LNCaP clone FGC (cell line): Measurements from ENCODE around the gene GP2.
"Not testable (repeated sequence)": the region's sequence is repeated elsewhere in the genome, so short reads cannot be mapped to it uniquely, and the experiment has no call there.

Experiments used
- DNase-seq: peaks from one replicate; pipeline ENCODE4 v3.0.0-alpha.2; 2011; ENCODE audit warnings: low read depth
- H3K4me3 ChIP-seq: 2 replicates; pipeline ENCODE4 v1.5.1; 2011; ENCODE audit warnings: mild to moderate bottlenecking, low read depth, low read length, control low read depth
- TF ChIP-seq, protein P1 (sequence below): IDR thresholded peaks from 2 replicates; pipeline ENCODE4 v1.5.1; 2012; ENCODE audit warnings: mild to moderate bottlenecking; ENCODE audit not compliant: control insufficient read depth, insufficient read depth; ENCODE audit errors: extremely low read depth

The GP2 gene

GRCh38 chr16:20329392-20330138, 2.3 kb upstream of the GP2 start:
- TF ChIP-seq, protein P1, sequence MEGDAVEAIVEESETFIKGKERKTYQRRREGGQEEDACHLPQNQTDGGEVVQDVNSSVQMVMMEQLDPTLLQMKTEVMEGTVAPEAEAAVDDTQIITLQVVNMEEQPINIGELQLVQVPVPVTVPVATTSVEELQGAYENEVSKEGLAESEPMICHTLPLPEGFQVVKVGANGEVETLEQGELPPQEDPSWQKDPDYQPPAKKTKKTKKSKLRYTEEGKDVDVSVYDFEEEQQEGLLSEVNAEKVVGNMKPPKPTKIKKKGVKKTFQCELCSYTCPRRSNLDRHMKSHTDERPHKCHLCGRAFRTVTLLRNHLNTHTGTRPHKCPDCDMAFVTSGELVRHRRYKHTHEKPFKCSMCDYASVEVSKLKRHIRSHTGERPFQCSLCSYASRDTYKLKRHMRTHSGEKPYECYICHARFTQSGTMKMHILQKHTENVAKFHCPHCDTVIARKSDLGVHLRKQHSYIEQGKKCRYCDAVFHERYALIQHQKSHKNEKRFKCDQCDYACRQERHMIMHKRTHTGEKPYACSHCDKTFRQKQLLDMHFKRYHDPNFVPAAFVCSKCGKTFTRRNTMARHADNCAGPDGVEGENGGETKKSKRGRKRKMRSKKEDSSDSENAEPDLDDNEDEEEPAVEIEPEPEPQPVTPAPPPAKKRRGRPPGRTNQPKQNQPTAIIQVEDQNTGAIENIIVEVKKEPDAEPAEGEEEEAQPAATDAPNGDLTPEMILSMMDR = no peak
- no peak overlapping the region for H3K4me3 ChIP-seq
- DNase-seq = no peak

- TF ChIP-seq, protein P1 = no peak
- no peak for DNase-seq
- no peak overlapping the region for H3K4me3 ChIP-seq
Observed at GRCh38 chr16:20326321-20326720, 992 bp downstream of the GP2 start.

DNA sequence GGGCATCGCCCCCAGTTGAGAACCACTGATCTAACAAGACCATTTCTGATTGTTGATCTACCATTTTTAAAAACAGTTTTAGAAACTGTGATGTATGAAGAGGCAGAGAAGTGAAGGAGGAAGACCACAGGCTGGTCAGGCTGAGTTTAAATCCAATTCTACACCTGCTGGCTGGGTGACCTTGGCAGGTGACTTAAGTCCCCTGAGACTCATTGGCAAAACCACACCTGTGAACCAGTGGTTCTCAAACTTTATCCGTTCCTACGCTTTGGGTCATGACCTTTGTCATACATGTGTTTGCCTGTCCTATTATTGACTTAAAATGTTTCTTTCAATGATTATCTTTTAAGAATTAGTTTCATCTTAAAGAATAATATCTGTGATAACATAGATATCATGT, 2.3 kb downstream of the GP2 start:
- TF ChIP-seq, protein P1 = no peak
- no peak overlapping the region for H3K4me3 ChIP-seq
- DNase-seq = no peak

DNA sequence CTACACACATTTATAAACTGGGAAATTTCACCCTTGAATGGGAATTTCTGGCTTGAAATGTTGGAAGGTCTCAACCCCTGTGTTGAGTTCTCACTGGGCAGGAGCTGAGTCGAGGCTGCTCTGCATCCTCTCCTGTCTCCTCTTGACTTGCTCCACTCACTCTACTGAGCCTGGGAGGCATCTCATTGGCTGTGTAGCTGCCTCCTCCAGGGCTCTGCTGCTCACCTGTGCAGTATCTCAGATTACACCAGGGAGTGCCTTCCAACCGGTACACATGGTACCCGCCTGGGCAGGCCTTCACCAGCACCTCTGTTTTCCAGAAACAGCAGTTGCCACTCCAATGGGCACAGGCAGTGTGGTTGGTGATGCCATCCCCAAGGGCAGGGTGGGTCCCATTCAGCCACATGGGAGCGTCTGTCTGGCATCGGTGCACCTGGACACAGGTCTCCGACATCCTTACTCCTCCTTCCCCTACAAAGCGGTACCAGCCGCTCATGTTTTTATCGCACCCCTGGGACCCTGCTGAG, 3.7 kb downstream of the GP2 start:
- no peak for DNase-seq
- no peak overlapping the region for H3K4me3 ChIP-seq
- TF ChIP-seq, protein P1 = no peak

- TF ChIP-seq, protein P1 = no peak
Observed at GRCh38 chr16:20322696-20323095, 4.6 kb downstream of the GP2 start.

GRCh38 chr16:20321671-20322070, 5.6 kb downstream of the GP2 start:
- H3K4me3 ChIP-seq = no peak overlapping the region
- no peak for DNase-seq
- TF ChIP-seq, protein P1 = no peak

More at GRCh38 chr16:20322696-20323095, 4.6 kb downstream of the GP2 start:
- H3K4me3 ChIP-seq = no peak overlapping the region
- no peak for DNase-seq

DNA sequence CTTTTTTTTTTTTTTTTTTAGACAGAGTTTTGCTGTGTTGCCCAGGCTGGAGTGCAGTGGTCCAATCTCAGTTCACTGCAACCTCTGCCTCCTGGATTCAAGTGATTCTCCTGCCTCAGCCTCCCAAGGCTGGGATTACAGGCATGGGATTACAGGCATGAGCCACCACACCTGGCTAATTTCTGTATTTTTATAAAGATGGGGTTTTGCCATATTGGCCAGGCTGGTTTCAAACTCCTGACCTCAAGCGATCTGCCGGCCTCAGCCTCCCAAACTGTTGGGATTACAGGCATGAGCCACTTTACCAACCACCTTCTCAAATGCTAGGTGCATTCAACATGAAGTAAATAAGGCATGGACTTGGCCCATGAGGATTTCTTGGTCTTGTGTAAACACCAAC, 6.3 kb downstream of the GP2 start:
- H3K4me3 ChIP-seq, DNase-seq: not testable (repeated sequence)
